IMR-90 (cell line): ENCODE results near the gene DOLPP1. TPM values are rescaled to one million over a fixed set of nuclear protein-coding genes. Genes with fewer than 3 reads are reported as not detected.

Experiments
- ATAC-seq: fragments of 200-7000 bp; cut with Tn5 transposase; 2 replicates; pipeline ENCODE4 v1.9.1; 2020; ENCODE audit warnings: low read depth, mild to moderate bottlenecking, moderate library complexity
- BruUV-seq: library from RNA; stranded (reverse); fragments of 400-500 nt; replicated peaks from 2 replicates; lab custom pipeline; 2021; lab: Mats Ljungman, UMichigan
- CTCF ChIA-PET: fragments of 300-600 bp; formaldehyde crosslinking; extraction: SDS; loops from one replicate; lab custom pipeline; 2021; ENCODE audit warnings: antibody characterized with exemption; lab: Yijun Ruan, JAX
- POLR2A ChIA-PET: fragments of 300-600 bp; sonication (Branson Sonifier 250); formaldehyde crosslinking; loops from one replicate; lab custom pipeline; 2022; ENCODE audit warnings: antibody characterized with exemption; ENCODE audit not compliant: unreplicated experiment; lab: Charles Lee
- DNase-seq: peaks from one replicate; pipeline ENCODE4 v3.0.0; 2013
- H2AFZ ChIP-seq: replicated peaks from 2 replicates; pipeline ENCODE3; 2013; ENCODE audit warnings: low read length, mild to moderate bottlenecking; ENCODE audit not compliant: poor library complexity
- H2AK5ac ChIP-seq: 2 replicates; pipeline ENCODE4 v1.6.1; 2013; ENCODE audit warnings: low read depth, low read length, inconsistent platforms
- H2AK9ac ChIP-seq: replicated peaks from 2 replicates; pipeline ENCODE3; 2013; ENCODE audit warnings: mild to moderate bottlenecking, low read depth, low read length, moderate library complexity; ENCODE audit not compliant: poor library complexity
- H2BK120ac ChIP-seq: 2 replicates; pipeline ENCODE4 v1.6.1; 2013; ENCODE audit warnings: low read depth, low read length, inconsistent platforms
- H2BK15ac ChIP-seq: 3 replicates; pipeline ENCODE4 v1.6.1; 2013; ENCODE audit warnings: low read depth, low read length, inconsistent platforms
- H2BK20ac ChIP-seq: 2 replicates; pipeline ENCODE4 v1.6.1; 2013; ENCODE audit warnings: low read depth, mild to moderate bottlenecking, inconsistent platforms, low read length, moderate library complexity
- H2BK5ac ChIP-seq: 2 replicates; pipeline ENCODE4 v1.6.1; 2013; ENCODE audit warnings: mild to moderate bottlenecking, low read depth, low read length, inconsistent platforms; ENCODE audit not compliant: poor library complexity, severe bottlenecking
- H3K14ac ChIP-seq: replicated peaks from 2 replicates; pipeline ENCODE4 v1.6.1; 2013; ENCODE audit warnings: low read depth, low read length, inconsistent platforms
- H3K18ac ChIP-seq: 2 replicates; pipeline ENCODE4 v1.6.1; 2013; ENCODE audit warnings: low read depth, low read length, control low read depth
- H3K23ac ChIP-seq: 2 replicates; pipeline ENCODE4 v1.6.1; 2013; ENCODE audit warnings: low read depth, low read length, inconsistent platforms
- H3K27ac ChIP-seq: 2 replicates; pipeline ENCODE4 v1.5.1; 2013; ENCODE audit warnings: mild to moderate bottlenecking, control low read depth, low read length; ENCODE audit not compliant: insufficient read depth
- H3K27me3 ChIP-seq: 2 replicates; pipeline ENCODE4 v1.6.1; 2013; ENCODE audit warnings: low read length; ENCODE audit not compliant: control insufficient read depth, insufficient read depth
- H3K36me3 ChIP-seq: 2 replicates; pipeline ENCODE4 v1.6.1; 2013; ENCODE audit warnings: low read length, mixed read lengths; ENCODE audit not compliant: control insufficient read depth, insufficient read depth
- H3K4ac ChIP-seq: 2 replicates; pipeline ENCODE4 v1.6.1; 2013; ENCODE audit warnings: low read depth, low read length, inconsistent platforms
- H3K4me1 ChIP-seq: 2 replicates; pipeline ENCODE4 v1.6.1; 2013; ENCODE audit warnings: low read length, mixed read lengths; ENCODE audit not compliant: control insufficient read depth, insufficient read depth
- H3K4me2 ChIP-seq: 2 replicates; pipeline ENCODE4 v1.6.1; 2013; ENCODE audit warnings: low read depth, mild to moderate bottlenecking, control low read depth, low read length, moderate library complexity
- H3K4me3 ChIP-seq: 2 replicates; pipeline ENCODE4 v1.5.1; 2013; ENCODE audit warnings: low read depth, mild to moderate bottlenecking, control low read depth, low read length, moderate library complexity; ENCODE audit not compliant: insufficient read depth
- H3K56ac ChIP-seq: 2 replicates; pipeline ENCODE4 v1.6.1; 2013; ENCODE audit warnings: low read length, inconsistent platforms; ENCODE audit not compliant: insufficient read depth; ENCODE audit errors: extremely low read depth
- H3K79me1 ChIP-seq, 2 experiments: 2 replicates each; pipeline ENCODE4 v1.6.1; 2013; ENCODE audit warnings: low read length in 2 of 2, inconsistent platforms in 1 of 2, low read depth in 1 of 2
- H3K9ac ChIP-seq: 2 replicates; pipeline ENCODE4 v1.6.1; 2013; ENCODE audit warnings: low read depth, low read length, control low read depth
- H3K9me1 ChIP-seq: 2 replicates; pipeline ENCODE4 v1.6.1; 2013; ENCODE audit warnings: low read length, inconsistent platforms; ENCODE audit not compliant: insufficient read depth
- H3K9me3 ChIP-seq: 2 replicates; pipeline ENCODE4 v1.6.1; 2013; ENCODE audit warnings: low read length; ENCODE audit not compliant: control insufficient read depth, insufficient read depth
- H4K20me1 ChIP-seq: 2 replicates; pipeline ENCODE4 v1.6.1; 2013; ENCODE audit warnings: low read length, inconsistent platforms; ENCODE audit not compliant: insufficient read depth
- H4K5ac ChIP-seq: 2 replicates; pipeline ENCODE4 v1.6.1; 2013; ENCODE audit warnings: mild to moderate bottlenecking, low read depth, low read length, control low read depth
- H4K8ac ChIP-seq, 2 experiments: 2 replicates each; pipeline ENCODE4 v1.6.1; 2013; ENCODE audit warnings: low read depth in 2 of 2, low read length in 2 of 2, control low read depth in 1 of 2, inconsistent platforms in 1 of 2
- H4K91ac ChIP-seq: 2 replicates; pipeline ENCODE4 v1.6.1; 2013; ENCODE audit warnings: low read depth, low read length, inconsistent platforms; ENCODE audit not compliant: insufficient read depth
- BHLHE40 ChIP-seq: fragments of 150-350 bp; IDR thresholded peaks from 2 replicates; pipeline ENCODE4 v1.6.1; 2016; ENCODE audit warnings: mild to moderate bottlenecking, low read depth, low read length
- CEBPB ChIP-seq: IDR thresholded peaks from 2 replicates; pipeline ENCODE4 v1.6.1; 2012; ENCODE audit warnings: low read depth, low read length, improper control_type of control experiment
- FOS ChIP-seq: fragments of 150-350 bp; IDR thresholded peaks from 2 replicates; pipeline ENCODE4 v1.6.1; 2016; ENCODE audit warnings: low read depth, low read length
- MAFK ChIP-seq: IDR thresholded peaks from 2 replicates; pipeline ENCODE4 v1.6.1; 2012; ENCODE audit warnings: low read depth, low read length, improper control_type of control experiment
- MAZ ChIP-seq: IDR thresholded peaks from 2 replicates; pipeline ENCODE4 v1.6.1; 2012; ENCODE audit warnings: low read depth, mild to moderate bottlenecking, low read length, improper control_type of control experiment, moderate library complexity, borderline replicate concordance
- MXI1 ChIP-seq: IDR thresholded peaks from 2 replicates; pipeline ENCODE4 v1.6.1; 2012; ENCODE audit warnings: low read depth, mild to moderate bottlenecking, low read length, moderate library complexity, borderline replicate concordance
- NFE2L2 ChIP-seq: fragments of 150-350 bp; IDR thresholded peaks from 2 replicates; pipeline ENCODE4 v1.6.1; 2016; ENCODE audit warnings: low read depth, mild to moderate bottlenecking, low read length
- POLR2A ChIP-seq: IDR thresholded peaks from 2 replicates; pipeline ENCODE4 v1.6.1; 2012; ENCODE audit warnings: mild to moderate bottlenecking, low read depth, low read length
- RAD21 ChIP-seq: IDR thresholded peaks from 2 replicates; pipeline ENCODE4 v1.6.1; 2012; ENCODE audit warnings: low read length, improper control_type of control experiment
- WGBS, 2 experiments: methylation state at CpG; one replicate each; pipeline versions ENCODE4 v1.1.5 to v1.1.7; 2013; ENCODE audit warnings: missing lambda C conversion rate in 2 of 2; ENCODE audit not compliant: insufficient read length in 1 of 2; ENCODE audit errors: extremely low coverage in 2 of 2; 5-methylcytosine and 5-hydroxymethylcytosine counted together
- dilution Hi-C: fragments of 300-500 bp; cut with HindIII; formaldehyde crosslinking; loops from one replicate; pipeline ENCODE4 v1.14.3; 2018; ENCODE audit warnings: low sequenced_read_pairs; ENCODE audit not compliant: unreplicated experiment
- in situ Hi-C: fragments of 300-500 bp; cut with MboI; formaldehyde crosslinking; loops from 3 replicates; pipeline ENCODE4 v1.14.3; 2019; ENCODE audit warnings: low sequenced_read_pairs, inconsistent platforms, mixed read lengths
- intact Hi-C: fragments of 100-400 bp; cut with micrococcal nuclease; formaldehyde crosslinking; loops from 2 replicates; pipeline ENCODE4 v1.10.0; 2022
- polyA plus RNA-seq, 3 experiments: library from polyadenylated mRNA; depleted of rRNA; stranded (reverse); fragments of >200 nt; gene quantifications; 2 replicates each; pipeline ENCODE4 v1.2.3, GENCODE V29; 2012; ENCODE audit warnings: low replicate concordance in 1 of 3
- total RNA-seq: library from RNA; depleted of rRNA; stranded (reverse); fragments of >200 nt; gene quantifications from 2 replicates; pipeline ENCODE4 v1.2.3, GENCODE V29; 2012
- TF ChIP-seq, protein P1 (sequence below): conservative IDR thresholded peaks from 2 replicates; pipeline ENCODE4 v1.5.1; 2012; ENCODE audit warnings: mild to moderate bottlenecking, low read depth, low read length, improper control_type of control experiment

DOLPP1 gene
- total and polyA plus RNA-seq, 2 of the 4 experiments (the other 2 are of a cell fraction): 7.0 to 16.5 TPM

DNA sequence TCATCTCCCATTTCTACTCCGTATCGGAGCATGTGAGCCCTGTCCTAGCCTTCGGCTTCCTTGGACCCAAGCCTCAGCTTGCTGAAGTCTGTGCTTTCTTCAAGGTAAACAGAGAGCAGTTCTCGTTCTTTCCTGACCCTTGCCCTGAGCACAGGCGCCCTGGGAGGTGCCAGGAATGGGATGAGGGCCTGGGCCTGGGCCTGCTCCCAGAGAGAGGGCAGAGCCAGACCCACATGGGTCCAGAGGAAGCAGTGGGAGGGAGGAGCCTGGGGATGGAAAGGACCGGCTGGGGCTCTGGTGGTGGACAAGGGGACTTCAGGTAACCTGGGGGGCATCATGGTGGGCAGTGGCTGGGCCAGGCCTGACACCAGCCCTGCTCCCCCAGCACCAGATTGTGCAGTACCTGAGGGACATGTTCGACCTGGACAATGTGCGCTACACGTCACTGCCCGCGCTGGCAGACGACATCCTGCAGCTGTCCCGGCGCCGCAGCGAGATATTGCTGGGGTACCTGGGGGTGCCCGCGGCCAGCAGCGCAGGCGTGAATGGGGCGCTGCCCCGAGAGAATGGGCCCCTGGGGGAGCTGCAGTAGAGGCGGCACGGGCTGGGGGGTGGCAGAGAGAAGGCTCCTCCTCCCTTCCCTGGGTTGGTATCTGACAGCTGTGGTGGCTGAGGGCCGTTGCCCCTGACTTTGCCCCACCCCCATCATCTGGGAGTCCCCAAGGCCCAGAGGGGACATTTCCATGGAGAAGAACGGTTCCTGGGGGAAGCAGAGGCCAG, 10.9 kb upstream of the DOLPP1 start:
- no peak overlapping the region for H4K91ac ChIP-seq
- CTCF ChIA-PET: no interaction called here
- H2AK9ac ChIP-seq: no peak overlapping the region
- H2BK120ac ChIP-seq: no peak overlapping the region
- H2BK20ac ChIP-seq: no peak overlapping the region
- 93% methylated on average over 3 of the region's 26 CpGs; no CpG with 5 or more reads in 1 of the 2 experiments for WGBS, 2 experiments
- no peak overlapping the region for H4K8ac ChIP-seq
- no peak overlapping the region for H3K23ac ChIP-seq
- TF ChIP-seq, protein P1, sequence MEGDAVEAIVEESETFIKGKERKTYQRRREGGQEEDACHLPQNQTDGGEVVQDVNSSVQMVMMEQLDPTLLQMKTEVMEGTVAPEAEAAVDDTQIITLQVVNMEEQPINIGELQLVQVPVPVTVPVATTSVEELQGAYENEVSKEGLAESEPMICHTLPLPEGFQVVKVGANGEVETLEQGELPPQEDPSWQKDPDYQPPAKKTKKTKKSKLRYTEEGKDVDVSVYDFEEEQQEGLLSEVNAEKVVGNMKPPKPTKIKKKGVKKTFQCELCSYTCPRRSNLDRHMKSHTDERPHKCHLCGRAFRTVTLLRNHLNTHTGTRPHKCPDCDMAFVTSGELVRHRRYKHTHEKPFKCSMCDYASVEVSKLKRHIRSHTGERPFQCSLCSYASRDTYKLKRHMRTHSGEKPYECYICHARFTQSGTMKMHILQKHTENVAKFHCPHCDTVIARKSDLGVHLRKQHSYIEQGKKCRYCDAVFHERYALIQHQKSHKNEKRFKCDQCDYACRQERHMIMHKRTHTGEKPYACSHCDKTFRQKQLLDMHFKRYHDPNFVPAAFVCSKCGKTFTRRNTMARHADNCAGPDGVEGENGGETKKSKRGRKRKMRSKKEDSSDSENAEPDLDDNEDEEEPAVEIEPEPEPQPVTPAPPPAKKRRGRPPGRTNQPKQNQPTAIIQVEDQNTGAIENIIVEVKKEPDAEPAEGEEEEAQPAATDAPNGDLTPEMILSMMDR: no peak
- no peak for TF ChIP-seq MXI1
- no peak for TF ChIP-seq NFE2L2
- no peak for TF ChIP-seq CEBPB
- TF ChIP-seq MAFK: no peak
- no peak for TF ChIP-seq BHLHE40
- TF ChIP-seq RAD21: no peak
- TF ChIP-seq MAZ: no peak
- TF ChIP-seq POLR2A: no peak
- TF ChIP-seq FOS: no peak
- H3K9me3 ChIP-seq: no peaks in the 10 kb centered on the region
- no peaks in the 10 kb centered on the region for H3K79me1 ChIP-seq
- no peak overlapping the region for H3K9ac ChIP-seq
- no peaks in the 10 kb centered on the region for H3K27me3 ChIP-seq
- H2AFZ ChIP-seq: no peak overlapping the region
- POLR2A ChIA-PET: no interaction called here
- no peak overlapping the region for H4K5ac ChIP-seq
- no peak for ATAC-seq
- H3K27ac ChIP-seq: no peak overlapping the region
- no peak overlapping the region for H3K4me3 ChIP-seq
- no peaks in the 10 kb centered on the region for H3K4me1 ChIP-seq
- intact Hi-C loops (no loop called here), in situ Hi-C loops (no loop called here), dilution Hi-C loops (no loop called here)
- H3K14ac ChIP-seq: no peak overlapping the region
- peaks cover 24% of the 10 kb centered on the region for H3K36me3 ChIP-seq
- no peak overlapping the region for H3K4me2 ChIP-seq
- no peak overlapping the region for H3K56ac ChIP-seq
- H3K4ac ChIP-seq: no peak overlapping the region
- no peaks in the 10 kb centered on the region for H4K20me1 ChIP-seq
- no peak overlapping the region for H2BK5ac ChIP-seq
- no peak for DNase-seq
- no peak overlapping the region for H2AK5ac ChIP-seq
- BruUV-seq: no TSS peak
- H3K9me1 ChIP-seq: 0 out of 2 replicates have a peak, but pooled peaks cover 4% of the 10 kb centered on the region
- no peak overlapping the region for H2BK15ac ChIP-seq
- H3K18ac ChIP-seq: no peak overlapping the region
